ENCODE results near the gene HOGA1.
A peak's percentile ranks its signal among the peaks of the same experiment; 100 is the strongest.
"Not testable (repeated sequence)": the region's sequence is repeated elsewhere in the genome, so short reads cannot be mapped to it uniquely, and the experiment has no call there.

The HOGA1 gene

DNA sequence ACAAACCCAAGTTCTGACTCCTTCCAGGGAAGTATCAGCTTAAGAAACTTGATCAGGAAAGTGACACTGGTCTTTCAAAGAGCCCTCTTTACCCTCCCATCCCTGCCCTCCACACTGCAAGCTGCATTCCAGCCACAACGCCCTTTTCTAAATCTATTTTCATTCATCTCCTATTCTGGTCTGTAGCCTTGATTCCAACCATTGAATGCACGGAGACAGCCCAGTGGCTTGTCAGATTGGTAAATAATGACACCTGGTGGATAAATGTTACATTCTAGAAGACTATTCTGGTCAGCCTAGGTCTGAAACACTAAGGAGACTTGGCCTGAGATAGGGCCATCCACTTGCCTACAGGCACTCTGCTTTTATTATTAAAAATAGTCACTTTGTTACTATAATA is 28.2 kb downstream of the HOGA1 start:
- no peak for DNase-seq

DNA sequence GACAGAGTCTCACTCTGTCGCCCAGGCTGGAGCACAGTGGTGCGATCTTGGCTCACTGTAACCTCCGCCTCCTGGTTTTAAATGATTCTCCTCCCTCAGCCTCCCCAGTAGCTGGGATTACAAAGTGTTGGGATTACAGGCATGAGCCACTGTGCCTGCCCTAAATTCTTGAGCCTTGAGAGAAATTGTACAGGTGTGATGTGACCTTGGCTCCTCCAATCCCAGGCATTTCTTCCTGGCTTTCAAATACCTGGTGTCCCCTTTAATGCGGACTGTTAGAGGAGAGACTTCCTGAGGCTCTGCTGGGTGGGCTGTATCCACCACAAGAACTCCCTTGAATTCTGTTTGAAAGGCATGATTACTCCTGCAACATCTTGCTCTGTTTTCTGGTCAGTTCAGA is 34.1 kb downstream of the HOGA1 start:
- no peak for DNase-seq

DNA sequence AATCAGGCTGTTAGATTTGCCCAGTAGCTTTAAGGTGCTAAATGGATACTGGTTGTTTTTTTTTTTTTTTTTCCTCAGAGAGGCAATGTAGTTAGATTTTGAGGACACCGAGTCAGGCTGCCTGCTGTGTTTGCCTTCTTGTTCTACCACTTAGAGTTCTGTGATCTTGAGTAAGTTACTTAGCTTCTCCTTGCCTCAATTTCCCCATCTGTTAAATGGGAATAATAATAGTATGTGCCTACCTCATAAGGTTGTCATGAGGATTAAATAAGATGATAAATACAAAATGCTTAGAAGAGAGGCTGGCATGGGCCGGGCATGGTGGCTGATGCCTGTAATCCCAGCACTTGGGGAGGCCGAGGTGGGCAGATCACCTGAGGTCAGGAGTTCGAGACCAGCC is 34.5 kb downstream of the HOGA1 start:
- no peak for DNase-seq

DNA sequence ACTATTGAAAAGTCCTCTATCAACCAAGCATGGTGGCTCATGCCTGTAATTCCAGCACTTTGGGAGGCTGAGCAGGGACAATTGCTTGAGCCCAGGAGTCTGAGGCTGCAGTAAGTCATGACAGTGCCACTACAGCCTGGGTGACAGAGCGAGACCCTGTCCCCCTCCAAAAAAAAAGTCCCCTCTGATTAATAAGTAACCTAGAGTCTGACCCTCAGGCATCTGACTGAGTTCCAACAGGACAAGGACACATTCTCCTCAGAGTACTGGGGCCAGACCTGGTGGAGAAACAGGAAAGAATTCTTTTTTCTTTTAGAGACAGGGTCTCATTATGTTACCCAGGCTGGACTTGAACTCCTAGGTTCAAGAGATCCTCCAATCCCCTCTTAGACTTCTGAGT is 39.1 kb downstream of the HOGA1 start:
- DNase-seq = no peak

DNA sequence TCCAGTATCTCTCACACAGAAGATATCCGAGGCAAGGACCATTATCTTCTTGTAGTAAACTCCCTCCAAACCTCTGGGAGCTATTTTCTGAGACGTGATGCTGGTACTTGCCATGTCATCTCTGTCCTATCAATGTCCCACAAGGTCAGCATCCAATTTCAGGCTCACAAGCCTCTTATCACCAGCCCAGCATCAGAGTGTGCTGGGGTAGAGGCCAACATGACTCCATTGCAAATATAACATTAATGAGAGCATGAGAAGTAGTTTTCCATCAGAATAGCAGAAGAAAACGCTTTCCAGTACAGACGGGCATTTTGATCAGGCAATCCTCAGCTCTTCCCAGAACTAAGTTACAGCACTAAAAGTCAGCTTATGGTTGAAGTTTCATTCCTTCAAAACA is 43.5 kb downstream of the HOGA1 start:
- DNase-seq = no peak

DNA sequence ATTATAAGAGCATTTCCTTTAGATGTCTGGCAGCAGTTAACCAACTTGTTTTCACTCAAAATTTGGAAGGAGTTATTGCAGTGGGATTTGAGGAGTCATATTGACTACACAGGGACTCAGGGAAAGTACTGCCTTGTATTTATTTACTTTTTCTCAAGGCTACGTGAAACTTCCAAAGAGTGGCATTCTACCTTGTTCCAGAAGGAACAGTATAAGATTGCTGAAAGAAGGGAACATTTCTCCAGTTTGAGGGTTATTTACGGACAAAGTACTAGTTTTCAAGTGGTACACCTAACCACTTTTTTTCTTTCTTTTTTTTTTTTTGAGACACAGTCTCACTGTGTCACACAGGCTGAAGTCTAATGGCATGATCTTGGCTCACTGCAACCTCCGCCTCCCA is 44.0 kb downstream of the HOGA1 start:
- no peak for DNase-seq

DNA sequence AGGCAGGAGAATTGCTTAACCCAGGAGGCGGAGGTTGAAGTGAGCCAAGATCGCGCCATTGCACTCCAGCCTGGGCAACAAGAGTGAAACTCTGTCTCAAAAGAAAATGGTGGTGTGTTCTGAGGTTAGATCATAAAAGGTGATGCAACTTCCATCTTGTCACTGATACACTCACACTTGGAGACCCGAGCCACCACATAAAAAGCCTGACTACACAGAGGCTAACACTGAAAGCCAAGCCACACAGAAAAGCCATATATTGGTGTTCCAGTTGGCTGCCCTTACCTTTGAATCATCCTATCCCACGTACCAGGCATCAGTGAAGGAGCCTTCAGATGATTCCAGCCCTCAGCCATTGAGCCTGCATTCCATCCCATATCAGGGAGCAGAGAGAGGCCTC is 45.1 kb downstream of the HOGA1 start:
- no peak for DNase-seq

DNA sequence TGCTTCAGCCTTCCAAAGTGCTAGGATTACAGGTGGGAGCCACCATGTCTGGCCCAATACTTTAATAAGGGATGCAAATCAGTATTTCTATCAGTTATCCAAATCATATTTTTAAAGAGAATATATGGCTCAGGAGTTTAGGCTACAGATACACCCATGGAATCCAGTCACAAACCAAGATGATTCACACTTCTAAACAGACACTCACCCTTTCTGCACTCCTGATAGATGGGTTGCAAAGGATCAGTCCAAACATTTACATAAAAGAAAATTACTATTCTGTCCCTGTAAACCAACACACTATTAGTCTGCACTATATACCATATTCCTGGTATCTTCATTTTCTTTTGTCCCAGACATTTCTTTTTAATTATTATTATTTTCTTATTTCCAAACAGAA is 46.9 kb downstream of the HOGA1 start:
- no peak for DNase-seq

DNA sequence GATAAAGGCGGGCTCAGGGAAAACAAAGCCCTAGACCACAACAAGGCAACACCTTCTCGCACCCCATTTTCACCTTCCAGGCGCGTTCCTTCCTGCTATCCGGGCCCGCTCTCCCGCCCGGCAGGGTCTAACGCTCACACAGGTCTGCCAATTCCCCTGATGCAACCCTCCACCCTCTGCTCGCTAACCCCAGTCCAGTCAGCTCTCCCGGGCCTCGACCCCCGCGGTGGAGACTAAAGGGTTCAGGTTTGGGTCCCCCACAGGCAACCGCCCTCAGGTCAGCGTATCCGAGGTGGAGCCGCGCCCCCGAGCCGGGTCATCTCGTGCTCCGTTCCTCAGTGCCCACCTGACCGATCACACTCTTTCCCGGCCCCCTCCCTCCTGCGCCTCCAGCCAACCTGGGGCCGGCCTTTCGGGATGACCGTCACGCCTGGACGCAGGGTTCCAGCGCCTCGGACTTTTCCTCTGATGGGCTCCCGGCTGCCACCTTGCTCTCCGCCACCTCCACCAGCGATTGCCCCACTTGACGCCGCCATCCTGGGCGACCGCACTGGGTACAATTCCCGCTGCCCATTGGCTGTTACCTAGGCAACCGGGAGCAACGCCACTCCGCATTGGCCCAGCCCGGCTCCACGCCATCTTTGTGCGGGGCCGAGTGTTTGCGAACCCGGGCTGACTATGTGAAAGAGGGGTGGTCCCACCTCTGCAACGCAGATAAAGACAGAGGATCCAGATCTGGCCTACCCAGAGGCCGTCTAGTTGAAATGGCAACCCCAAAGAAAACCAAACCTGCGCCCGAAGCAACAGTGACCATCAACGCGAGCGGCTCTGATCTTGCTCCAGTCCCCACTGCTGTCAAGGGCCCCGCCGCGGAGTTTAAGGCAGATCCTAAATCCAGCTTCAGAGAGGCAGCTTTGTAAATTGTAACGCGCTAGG is 49.0 kb downstream of the HOGA1 start, which contains the start of gene MORN4:
MORN4 (minus strand) TSS at position 552 of the 936 bp plus-strand sequence. CDS start 13,847 bp downstream, outside the sequence.
- peak; percentile 79 to 87 (median 80) for DNase-seq

DNA sequence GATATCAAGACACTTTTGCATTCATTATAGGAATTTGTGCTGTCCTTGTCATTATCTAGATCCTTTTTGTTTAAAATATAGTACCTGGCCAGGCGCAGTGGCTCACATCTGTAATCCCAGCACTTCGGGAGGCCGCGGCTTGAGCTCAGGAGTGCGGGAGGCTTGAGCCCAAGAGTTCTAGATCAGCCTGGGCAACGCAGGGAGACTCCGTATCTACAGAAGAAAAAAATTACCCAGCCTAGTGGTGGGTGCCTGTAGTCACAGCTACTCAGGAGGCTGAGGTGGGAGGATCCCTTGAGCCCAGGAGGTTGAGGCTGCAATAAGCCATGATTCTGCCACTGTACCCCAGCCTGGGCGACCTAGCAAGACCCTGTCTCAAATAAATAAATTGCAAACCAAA is 49.7 kb downstream of the HOGA1 start:
- no peak for DNase-seq

DNA sequence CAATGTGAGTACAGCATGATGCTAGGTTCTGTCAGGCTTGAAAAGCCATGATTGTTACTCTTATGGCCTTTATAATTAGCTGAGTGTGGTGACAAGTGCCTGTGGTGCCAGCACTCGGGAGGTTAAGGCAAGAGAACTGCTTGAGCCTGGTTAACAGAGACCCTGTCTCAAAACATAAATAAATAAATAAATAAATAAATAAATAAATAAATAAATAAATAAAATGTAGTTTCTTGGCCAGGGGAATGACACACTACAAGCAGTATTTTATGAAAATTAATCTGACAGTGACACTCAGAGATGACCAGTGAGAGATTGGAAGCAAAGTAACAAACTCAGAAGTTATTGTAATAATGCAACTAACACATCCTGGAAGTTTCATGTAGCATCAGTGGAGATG is 51.4 kb downstream of the HOGA1 start:
- DNase-seq = no peak

DNA sequence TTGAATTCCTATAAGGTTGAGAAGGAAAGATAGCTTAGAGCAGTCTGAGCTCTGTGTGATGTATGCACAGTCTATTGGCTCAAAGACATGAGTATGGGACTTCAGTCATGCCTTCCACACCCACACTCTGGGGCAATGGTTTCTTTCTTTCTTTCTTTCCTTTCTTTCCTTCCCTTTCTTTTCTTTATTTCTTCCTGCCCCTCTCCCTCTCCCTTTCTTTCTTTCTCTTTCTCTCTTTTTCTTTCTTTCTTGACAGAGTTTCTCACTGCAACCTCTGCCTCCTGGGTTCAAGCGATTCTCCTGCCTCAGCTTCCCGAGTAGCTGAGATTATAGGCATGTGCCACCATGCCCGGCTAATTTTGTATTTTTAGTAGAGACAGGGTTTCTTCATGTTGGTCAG is 54.9 kb downstream of the HOGA1 start:
- DNase-seq = not testable (repeated sequence)

DNA sequence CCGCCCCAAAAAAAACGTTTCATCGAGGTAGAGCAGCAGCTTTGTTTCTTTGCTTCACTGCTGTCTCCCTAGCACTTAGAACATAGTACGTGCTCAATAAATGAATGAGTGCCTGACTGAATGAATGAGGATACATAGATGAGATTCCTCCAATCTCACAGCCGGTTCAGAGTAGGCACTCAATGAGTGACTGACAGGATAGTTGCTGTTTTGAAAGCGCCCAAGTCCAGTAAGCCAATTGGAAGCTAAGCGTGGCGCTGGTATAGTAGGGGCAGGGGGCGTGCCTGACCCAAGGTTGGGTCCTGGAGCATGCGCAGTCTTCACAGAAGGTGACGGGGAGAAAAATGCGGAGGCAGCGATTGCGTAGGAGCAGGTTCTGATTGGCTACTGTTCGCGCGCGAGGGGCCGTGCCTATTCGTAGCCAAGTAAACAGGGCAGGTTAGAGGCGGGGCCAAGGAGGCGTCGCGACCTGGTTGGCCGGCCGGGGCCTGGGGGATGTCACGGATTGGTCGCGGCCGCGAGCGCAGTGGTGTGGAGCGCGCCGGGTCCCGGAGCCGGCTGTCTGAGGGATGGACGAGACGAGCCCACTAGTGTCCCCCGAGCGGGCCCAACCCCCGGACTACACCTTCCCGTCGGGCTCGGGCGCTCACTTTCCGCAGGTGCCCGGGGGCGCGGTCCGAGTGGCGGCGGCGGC is 56.1 kb downstream of the HOGA1 start, which contains the start of gene PI4K2A:
PI4K2A (plus strand) TSS at position 498 of the 694 bp plus-strand sequence; CDS start at position 570, 72 bp downstream.
- DNase-seq = peak; percentile 96 to 98 (median 97)

DNA sequence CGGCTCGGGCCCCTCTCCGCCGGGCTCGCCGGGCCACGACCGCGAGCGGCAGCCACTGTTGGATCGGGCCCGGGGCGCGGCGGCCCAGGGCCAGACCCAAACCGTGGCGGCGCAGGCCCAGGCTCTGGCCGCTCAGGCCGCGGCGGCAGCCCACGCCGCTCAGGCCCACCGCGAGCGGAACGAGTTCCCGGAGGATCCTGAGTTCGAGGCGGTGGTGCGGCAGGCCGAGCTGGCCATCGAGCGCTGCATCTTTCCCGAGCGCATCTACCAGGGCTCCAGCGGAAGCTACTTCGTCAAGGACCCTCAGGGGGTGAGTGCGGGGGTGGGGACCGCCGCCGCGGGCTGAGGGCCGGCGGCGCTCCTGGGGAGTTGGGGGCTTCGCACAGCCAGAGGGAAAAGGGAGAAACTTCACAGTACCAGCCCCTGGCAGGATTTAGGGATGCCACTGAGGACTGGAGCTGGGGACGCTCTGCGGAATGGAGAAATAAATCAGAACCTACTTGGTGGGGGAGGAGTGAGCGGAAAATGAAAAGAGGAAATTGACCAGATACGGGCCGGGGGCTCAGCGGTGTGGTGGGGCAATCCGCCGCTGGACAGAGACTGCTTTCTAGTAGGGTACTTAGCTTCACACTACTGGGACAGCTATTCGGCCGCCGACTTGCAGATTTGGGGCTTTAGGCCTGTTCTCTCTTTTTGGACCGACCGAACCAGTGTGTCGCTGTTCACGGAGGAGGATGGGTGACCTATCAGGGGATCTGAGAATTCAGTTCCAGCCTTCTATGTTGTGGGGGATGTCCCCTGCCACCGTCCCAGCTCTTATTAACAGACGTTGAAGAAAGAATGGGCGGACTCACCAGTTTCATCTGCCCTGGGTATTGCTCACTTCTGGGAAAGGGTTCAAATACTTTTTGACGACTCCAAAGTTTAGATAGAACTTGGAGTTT is 57.0 kb downstream of the HOGA1 start:
- no peak for DNase-seq

DNA sequence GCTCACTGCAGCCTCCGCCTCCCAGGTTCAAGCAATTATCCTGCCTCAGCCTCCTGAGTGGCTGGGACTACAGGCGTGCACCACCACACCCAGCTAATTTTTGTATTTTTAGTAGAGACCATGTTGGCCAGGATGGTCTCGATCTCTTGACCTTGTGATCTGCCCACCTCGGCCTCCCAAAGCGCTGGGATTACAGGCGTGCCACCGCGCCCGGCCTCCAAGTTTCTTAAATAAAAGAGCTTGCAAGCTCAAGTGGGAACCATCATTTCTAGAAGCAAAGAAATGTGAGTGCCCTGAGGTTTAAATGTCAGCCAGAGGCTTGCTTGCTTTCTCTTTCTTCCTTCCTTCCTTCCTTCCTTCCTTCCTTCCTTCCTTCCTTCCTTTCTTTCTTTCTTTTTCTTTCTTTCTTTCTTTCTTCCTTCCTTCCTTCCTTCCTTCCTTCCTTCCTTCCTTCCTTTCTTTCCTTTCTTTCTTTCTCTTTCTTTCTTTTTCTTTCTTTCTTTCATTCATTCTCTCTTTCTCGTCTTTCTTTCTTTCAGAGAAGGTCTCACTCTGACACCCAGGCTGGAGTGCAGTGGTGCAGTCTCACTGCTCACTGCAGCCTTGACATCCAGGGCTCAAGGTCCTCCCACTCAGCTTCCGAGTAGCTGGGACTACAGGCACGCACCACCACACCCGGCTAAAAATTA is 58.4 kb downstream of the HOGA1 start:
- not testable (repeated sequence) for DNase-seq

DNA sequence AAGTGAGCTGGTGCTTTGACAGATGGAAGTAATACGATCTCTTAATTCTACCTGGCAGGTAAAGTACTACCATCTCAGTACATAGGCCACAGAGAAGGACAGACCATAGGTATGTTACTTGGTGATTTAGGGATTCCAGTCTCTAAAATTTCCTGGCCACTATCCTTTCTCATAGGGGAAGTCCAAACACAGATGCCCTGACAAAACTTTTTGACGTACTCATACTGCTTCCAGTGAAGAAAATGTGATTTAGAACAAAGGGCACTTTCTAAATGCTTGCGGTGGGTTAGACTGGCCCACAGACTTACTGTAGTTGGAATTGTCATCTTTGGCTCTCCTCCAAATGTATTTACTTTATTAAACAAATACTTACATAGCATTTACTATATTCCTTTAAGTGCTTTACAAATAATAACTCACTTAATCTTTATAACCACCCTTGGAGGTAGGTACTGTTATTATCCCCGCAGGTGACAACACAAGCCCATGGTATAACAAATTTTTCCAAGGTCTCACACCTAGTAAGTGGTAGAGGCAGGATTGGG is 59.3 kb downstream of the HOGA1 start:
- no peak for DNase-seq

DNA sequence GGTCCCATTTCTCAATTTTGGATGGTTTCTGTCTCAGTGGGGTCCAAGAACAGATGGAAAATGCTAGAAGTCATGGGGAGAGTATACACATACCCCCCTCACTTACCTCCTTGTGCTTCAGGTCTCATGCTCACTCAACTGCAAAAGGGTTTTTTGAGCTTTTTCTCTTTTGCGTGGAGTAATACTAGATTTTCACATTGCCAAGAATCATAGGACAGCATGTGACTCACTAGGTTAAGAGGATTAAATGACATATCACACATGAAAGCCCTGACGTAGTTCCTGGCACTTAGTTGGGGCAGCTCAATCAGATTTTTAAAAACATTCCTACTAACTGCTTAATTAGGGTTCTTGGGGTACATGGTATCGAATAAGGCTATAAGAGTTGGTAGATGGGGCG is 60.7 kb downstream of the HOGA1 start:
- no peak for DNase-seq

DNA sequence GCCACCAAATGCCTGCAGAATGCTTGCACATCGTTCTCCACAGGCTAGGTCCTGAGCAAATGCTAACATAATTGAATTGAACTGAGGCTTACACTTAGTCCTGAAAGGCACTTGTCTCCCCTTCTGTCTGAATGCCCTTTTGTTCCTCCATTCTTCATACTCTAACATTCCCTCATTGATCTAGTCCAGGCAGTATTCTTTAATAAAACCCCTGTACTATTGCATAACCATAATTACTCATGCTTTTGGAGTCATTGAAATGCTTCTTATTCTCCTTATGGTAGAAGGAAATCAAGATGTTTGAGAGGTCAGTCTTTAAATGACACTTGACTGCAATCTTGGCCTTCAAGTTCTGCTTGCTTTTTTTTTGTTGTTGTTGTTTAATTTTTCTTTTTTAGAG is 63.4 kb downstream of the HOGA1 start:
- DNase-seq = no peak

DNA sequence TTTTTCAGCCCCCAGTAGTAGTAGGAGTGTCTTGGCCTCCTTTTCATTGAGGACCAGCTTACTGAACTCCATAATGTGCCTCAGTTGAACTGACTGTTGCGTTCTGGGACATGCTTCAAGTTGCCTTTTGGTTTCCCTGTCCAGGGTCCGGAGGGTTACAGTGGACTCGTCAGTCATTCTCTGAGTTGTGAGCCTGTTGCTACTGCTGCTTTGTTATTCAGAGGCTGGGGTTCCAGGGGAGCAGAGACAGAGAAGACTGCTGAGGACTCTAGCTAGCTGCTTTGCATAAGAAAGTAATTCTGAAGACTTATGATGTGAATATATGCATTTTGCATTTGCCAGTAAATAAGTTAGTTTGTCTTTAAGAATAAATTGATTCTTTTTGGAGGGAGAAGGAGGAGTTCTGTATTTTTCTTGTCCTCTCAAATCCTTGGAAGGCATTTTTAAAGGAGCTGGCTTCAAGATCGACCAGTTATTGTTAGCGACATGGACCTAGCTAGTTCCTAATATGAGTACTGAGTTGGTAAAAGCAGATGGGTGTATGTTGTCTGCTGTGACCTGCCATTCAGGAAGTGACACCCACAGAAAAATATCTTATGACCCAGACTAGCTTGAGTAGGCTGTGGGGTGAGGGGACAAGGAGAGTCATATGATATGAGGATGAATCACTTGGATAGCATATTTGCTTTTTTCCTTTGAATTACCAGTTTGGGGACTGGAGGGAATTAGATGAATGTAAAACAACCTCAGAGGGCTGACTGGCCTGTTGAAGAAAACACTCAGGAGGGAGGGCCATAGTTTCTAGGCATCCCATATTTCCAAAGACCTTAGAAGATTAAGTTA is 64.6 kb downstream of the HOGA1 start:
- peak in 2 of 4 experiments; percentile 1 to 3 for DNase-seq

DNA sequence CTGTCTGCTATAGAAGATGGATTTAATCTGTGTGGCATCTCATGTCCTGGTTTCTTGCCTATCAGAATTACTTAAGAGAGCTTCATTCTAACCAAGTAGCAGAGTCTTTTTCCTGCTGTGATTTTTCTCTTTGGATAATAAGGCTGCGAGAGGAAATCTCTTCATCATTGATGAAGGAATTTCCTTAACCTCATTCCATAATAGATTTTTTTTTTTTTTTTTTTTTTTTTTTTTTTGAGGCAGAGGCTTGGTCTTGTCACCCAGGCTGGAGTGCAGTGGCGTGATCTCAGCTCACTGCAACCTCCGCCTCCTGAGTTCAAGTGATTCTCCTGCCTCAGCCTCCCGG is 65.2 kb downstream of the HOGA1 start:
- DNase-seq = not testable (repeated sequence)

DNA sequence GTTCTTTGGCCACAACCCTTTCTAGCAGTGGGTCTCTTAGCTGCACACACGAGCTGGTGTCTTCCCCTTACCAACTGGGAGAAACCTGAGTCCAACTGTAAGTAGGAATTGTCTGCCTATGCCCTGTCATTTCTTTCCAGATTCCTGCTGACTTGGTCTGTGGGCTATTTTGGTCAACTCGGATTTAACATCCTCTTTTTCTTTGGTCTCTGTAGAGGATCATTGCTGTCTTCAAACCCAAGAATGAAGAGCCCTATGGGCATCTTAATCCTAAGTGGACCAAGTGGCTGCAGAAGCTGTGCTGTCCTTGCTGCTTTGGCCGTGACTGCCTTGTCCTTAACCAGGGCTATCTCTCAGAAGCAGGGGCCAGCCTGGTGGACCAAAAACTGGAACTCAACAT is 66.5 kb downstream of the HOGA1 start:
- DNase-seq = no peak

Measured in activated CD4-positive, CD25-positive, alpha-beta regulatory T cell (primary cell).